ENCODE results near the gene EIF4E1B.

EIF4E1B gene

GRCh38 chr5:176667637-176668036, 37.2 kb downstream of the EIF4E1B start:
- no peak for DNase-seq

DNA sequence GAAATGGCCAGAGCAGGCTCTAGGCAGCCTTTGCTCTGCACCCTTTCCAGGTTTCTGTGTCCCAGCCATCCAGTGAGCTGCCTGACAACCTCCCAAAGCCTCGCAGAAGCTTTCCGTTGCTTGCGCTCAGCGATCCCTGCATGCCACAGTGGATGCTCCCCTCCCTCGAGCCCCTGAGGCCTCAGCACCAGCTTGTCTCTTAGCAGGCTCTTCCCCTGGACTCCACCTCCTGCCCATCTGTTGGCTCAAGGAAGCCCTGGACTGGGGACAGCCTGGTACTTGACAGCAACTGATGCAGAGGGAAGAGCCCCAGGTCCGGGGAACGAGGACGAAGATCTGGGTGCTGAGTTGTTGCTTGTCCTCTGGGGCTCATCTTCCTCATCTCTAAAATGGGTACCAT, 40.0 kb downstream of the EIF4E1B start:
- no peak for DNase-seq

DNA sequence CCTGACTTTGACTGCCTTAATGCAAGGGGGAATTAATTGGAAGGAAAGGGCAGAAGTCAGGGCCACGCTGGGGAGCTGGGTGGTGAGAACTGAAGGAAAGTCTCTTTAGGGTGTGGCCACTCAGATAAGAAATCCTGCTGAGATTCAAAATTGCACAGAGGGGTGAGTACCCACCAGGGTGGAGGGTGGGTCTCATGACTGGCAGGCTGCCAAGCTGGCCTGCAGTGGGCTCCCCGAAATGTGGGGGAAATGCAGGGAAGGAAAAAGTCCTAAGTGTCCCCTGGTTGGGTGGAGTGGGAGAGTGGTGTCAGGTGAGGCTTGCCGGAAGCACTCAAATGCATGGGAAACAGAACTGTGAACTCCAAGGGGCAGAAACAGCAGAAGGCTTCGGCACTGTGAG, 40.9 kb downstream of the EIF4E1B start:
- no peak for DNase-seq

GRCh38 chr5:176671890-176672747, 41.6 kb downstream of the EIF4E1B start:
- DNase-seq, result peak; percentile 0

GRCh38 chr5:176673651-176674583, 43.4 kb downstream of the EIF4E1B start:
- DNase-seq, result peak; percentile 21

GRCh38 chr5:176674799-176675198, 44.3 kb downstream of the EIF4E1B start:
- peak; percentile 18 for DNase-seq

DNA sequence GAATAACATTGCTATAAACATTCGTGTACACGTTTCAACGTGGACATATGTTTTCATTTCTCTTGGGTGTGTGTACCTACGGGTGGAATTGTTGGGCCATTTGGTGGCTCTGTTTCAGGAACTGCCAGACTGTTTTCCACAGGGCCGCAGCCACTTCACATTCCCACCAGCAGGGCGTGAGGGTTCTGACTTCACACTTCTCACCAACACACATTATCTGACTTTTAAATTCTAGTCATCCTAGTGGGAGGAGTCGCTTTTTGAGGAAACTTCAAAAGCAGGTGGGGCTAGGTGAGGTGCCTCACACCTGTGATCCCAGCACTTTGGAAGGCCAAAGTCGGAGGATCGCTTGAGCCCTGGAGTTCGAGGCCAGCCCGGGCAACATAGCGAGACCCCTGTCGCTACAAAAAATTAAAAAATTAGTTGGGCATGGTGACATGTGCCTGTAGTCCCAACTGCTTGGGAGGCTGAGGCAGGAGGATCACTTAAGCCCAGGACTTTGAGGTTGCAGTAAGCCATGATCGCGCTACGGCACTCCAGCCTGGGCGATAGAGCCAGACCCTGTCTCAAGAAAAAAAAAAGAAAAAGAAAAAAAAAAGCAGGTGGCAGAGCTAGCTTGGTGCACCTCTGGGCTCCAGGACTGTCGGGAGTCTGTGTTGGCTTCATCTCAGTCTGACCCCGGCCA, 45.3 kb downstream of the EIF4E1B start:
- DNase-seq, result peak; percentile 19

DNA sequence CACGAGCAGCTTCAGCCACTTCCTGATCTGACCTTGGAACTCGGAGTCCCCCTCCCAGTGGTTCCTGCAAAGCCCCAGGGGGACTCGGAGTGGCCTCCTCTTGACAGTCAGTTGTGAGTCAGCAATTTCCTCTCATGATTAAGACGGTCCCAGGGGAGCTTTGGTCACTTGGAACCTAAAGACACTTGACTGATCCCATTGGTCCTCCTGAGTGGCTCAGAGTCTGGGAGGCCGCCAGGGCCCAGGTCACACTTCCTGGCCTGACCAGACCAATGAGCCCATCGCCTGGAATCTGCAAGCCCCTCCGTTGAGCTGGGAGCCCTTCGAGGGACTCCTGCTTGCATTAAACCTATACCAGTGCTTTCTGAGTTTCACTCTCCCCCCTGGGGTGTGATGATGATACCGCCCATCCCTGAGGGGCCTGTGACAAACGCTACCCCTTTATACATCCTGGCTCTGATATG, 45.9 kb downstream of the EIF4E1B start:
- peak; percentile 22 for DNase-seq

GRCh38 chr5:176677209-176677939, 46.9 kb downstream of the EIF4E1B start:
- peak; percentile 22 for DNase-seq

GRCh38 chr5:176678584-176678983, 48.1 kb downstream of the EIF4E1B start:
- no peak for DNase-seq

- DNase-seq, result no peak
Observed at GRCh38 chr5:176679365-176680225, 49.1 kb downstream of the EIF4E1B start.

- no peak for DNase-seq
Observed at GRCh38 chr5:176680226-176680563, 49.7 kb downstream of the EIF4E1B start.

DNA sequence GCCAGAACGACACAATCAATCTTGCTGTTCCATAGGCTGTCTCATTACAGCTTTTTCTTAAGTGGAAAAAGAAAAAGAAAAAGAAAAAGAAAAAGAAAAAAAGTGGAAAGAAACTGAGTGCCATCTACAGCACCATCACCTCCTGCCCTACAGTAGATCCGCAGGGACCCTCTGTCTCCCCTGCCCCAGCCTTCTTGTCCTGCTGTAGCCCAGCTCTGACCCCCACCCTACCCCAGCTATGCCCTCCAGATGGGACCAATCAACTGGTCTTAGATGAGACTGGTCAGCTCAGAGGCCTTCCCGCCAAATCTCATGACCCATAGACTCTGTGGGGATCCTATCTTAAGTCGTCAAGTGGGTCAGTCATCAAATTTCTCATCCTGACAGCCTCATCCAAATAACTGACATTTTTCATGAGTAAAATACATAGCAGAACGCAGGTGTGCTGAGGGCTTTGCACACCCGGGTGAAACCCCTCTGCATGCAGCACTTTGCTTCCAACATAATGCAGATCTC, 51.6 kb downstream of the EIF4E1B start:
- no peak for DNase-seq

GRCh38 chr5:176685010-176685409, 54.5 kb downstream of the EIF4E1B start:
- no peak for DNase-seq

DNA sequence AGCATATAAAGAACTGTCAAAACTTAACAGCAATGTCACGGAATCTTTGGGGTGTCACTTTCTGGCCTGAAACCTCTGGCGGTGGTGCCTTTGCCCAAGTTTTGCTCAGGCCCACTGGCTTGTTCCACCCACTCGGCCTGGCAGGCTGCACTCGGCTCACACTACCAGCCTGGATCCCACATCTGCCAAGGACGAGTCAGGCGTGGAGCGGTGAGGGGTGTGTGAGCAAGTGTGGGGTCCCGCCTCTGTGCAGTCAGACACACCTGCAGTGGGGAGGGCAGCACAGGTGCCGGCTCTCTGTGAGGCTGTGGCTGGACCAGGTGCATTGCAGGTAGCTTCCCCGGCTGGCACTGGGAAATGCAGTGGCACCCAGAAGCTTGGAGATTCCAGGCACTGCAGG, 56.8 kb downstream of the EIF4E1B start:
- DNase-seq, result no peak

- DNase-seq, result no peak
Observed at GRCh38 chr5:176687881-176688280, 57.4 kb downstream of the EIF4E1B start.

DNA sequence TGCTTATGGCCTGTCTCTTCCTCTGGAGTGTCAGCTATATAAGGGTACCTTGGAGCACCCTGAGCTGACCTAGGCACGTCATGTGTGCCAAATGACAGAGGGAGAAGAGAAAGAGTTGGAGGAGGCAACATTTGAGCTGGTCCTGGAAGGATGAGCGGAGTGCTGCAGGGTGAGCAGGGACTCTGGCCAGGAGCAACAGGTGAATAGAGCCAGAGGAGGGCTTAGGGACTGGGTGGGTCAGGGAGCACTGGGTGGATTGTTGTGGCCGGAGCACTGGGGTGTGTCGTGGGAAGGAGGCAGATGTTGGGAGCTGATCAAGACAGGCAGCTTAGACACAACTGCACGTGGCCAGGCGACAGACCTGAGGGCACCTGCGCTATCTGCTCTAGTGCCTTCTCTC, 60.4 kb downstream of the EIF4E1B start:
- DNase-seq, result no peak

DNA sequence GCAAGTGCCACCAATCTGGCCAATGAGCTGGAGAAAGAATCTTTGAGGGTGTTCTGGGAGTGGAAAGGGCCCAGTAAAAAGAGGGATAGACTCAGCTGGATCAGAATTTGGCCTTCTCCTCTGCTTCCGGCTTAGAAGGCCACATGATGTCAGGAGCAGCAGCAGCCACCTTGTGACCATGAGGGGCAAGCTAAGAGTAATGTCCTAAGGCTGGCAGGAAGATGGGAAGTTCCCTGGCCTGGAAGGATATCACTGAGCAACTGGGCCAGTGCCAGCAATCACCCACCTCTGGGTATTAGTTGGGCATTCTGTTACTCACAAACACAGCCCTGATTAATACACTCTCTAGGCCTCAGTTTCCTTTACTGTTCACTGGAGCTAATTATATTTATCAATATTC, 61.0 kb downstream of the EIF4E1B start:
- DNase-seq, result no peak

GRCh38 chr5:176692326-176692725, 61.9 kb downstream of the EIF4E1B start:
- no peak for DNase-seq

- DNase-seq, result peak; percentile 1
Observed at GRCh38 chr5:176692839-176693476, 62.5 kb downstream of the EIF4E1B start.

GRCh38 chr5:176693477-176693851, 63.0 kb downstream of the EIF4E1B start:
- no peak for DNase-seq

Data from left hindlimb (tissue), 1 donor.